Endodermal cell (in vitro differentiated cells): ENCODE results near the gene N4BP3. TPM values are rescaled to one million over a fixed set of nuclear protein-coding genes. Genes with fewer than 3 reads are reported as not detected.
A peak's percentile ranks its signal among the peaks of the same experiment; 100 is the strongest.

Experiments used
- DNase-seq: peaks from one replicate; pipeline ENCODE4 v3.0.0-alpha.2; 2017
- H3K27ac ChIP-seq: 2 replicates; pipeline ENCODE4 v1.5.1; 2013; ENCODE audit warnings: mild to moderate bottlenecking, low read depth, low read length, moderate library complexity
- H3K27me3 ChIP-seq: 2 replicates; pipeline ENCODE4 v1.6.1; 2013; ENCODE audit warnings: mild to moderate bottlenecking, low read length, moderate library complexity; ENCODE audit not compliant: insufficient read depth, control insufficient read depth, poor library complexity, severe bottlenecking
- H3K36me3 ChIP-seq: 2 replicates; pipeline ENCODE4 v1.7.0; 2013; ENCODE audit warnings: mild to moderate bottlenecking, low read length, moderate library complexity; ENCODE audit not compliant: control insufficient read depth, insufficient read depth
- H3K4me1 ChIP-seq: one replicate; pipeline ENCODE4 v1.7.0; 2013; ENCODE audit warnings: low read length; ENCODE audit not compliant: control insufficient read depth, insufficient read depth
- H3K4me3 ChIP-seq: 2 replicates; pipeline ENCODE4 v1.5.1; 2013; ENCODE audit warnings: mild to moderate bottlenecking, low read length, moderate library complexity
- H3K9ac ChIP-seq: 2 replicates; pipeline ENCODE4 v1.6.1; 2013; ENCODE audit warnings: mild to moderate bottlenecking, low read length, moderate library complexity; ENCODE audit not compliant: poor library complexity, severe bottlenecking; ENCODE audit errors: extremely low read depth
- H3K9me3 ChIP-seq: 2 replicates; pipeline ENCODE4 v1.6.1; 2013; ENCODE audit warnings: mild to moderate bottlenecking, low read length, moderate library complexity; ENCODE audit not compliant: control insufficient read depth
- H3K27ac Mint-ChIP-seq: 2 replicates; pipeline ENCODE4 v1.8.0; 2020; ENCODE audit warnings: mixed read lengths
- H3K27me3 Mint-ChIP-seq: 2 replicates; pipeline ENCODE4 v1.8.0; 2021; ENCODE audit warnings: mild to moderate bottlenecking, mixed read lengths; ENCODE audit not compliant: insufficient read depth
- H3K36me3 Mint-ChIP-seq: 2 replicates; pipeline ENCODE4 v1.8.0; 2020; ENCODE audit warnings: low read depth, mixed read lengths
- H3K4me1 Mint-ChIP-seq: 2 replicates; pipeline ENCODE4 v1.8.0; 2020; ENCODE audit warnings: mixed read lengths
- H3K4me3 Mint-ChIP-seq: 2 replicates; pipeline ENCODE4 v1.8.0; 2020; ENCODE audit warnings: mild to moderate bottlenecking, moderate library complexity, mixed read lengths
- H3K9me3 Mint-ChIP-seq: 2 replicates; pipeline ENCODE4 v1.8.0; 2020; ENCODE audit warnings: mild to moderate bottlenecking, mixed read lengths
- WGBS, 2 experiments: methylation state at CpG; one replicate each; pipeline versions ENCODE4 v1.1.5 to v1.1.7; 2013; ENCODE audit warnings: missing lambda C conversion rate in 2 of 2, mixed read lengths in 1 of 2; ENCODE audit not compliant: insufficient coverage in 1 of 2, insufficient read length in 1 of 2; 5-methylcytosine and 5-hydroxymethylcytosine counted together
- total RNA-seq, 2 donors: library from RNA; stranded (reverse); fragmentation: NEBNext Ultra II Directional in 1 of 2; extraction: Animal tissue kit (Norgen Biotek cat#: 25700) in 1 of 2; gene quantifications; 2 replicates in 1 of 2; 3 replicates in 1 of 2; pipeline ENCODE4 v1.2.1, GENCODE V29; 2021
- TF ChIP-seq, protein P1 (sequence below): fragments of 200-600 bp; sonication (generic); conservative IDR thresholded peaks from 2 replicates; pipeline ENCODE4 v1.5.0; 2021; ENCODE audit warnings: antibody characterized with exemption, mild to moderate bottlenecking

N4BP3 gene
- total RNA-seq, 2 donors from 2014 or later = 12.7 to 15.2 TPM

DNA sequence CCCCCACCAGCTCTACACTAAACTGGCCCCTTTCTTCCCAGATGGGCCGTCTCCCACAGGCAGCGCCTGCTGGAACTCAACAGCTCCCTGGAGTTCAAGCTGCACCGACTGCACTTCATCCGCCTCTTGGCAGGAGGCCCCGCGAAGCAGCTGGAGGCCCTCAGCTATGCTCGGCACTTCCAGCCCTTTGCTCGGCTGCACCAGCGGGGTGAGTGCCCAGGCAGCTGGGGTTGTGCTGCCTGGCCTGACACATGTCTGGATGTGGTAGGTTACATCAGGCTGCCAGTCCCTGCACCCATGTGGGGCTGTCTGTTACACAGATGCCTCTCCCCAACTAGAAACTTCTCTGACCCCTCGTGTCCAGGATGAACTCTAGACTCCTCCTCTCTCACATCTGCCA, 30.6 kb downstream of the N4BP3 start:
- Histone ChIP-seq H3K4me1 (no peaks in the 10 kb centered on the region), H3K36me3 (peaks cover 57% of the 10 kb centered on the region), H3K27me3 (no peaks in the 10 kb centered on the region), H3K9me3 (no peaks in the 10 kb centered on the region), H3K4me3 (no peak overlapping the region), H3K27ac (no peak overlapping the region), H3K9ac (no peak overlapping the region)
- H3K9me3 Mint-ChIP-seq = no peaks in the 10 kb centered on the region
- peaks cover 75% of the 10 kb centered on the region for H3K36me3 Mint-ChIP-seq
- TF ChIP-seq, protein P1, sequence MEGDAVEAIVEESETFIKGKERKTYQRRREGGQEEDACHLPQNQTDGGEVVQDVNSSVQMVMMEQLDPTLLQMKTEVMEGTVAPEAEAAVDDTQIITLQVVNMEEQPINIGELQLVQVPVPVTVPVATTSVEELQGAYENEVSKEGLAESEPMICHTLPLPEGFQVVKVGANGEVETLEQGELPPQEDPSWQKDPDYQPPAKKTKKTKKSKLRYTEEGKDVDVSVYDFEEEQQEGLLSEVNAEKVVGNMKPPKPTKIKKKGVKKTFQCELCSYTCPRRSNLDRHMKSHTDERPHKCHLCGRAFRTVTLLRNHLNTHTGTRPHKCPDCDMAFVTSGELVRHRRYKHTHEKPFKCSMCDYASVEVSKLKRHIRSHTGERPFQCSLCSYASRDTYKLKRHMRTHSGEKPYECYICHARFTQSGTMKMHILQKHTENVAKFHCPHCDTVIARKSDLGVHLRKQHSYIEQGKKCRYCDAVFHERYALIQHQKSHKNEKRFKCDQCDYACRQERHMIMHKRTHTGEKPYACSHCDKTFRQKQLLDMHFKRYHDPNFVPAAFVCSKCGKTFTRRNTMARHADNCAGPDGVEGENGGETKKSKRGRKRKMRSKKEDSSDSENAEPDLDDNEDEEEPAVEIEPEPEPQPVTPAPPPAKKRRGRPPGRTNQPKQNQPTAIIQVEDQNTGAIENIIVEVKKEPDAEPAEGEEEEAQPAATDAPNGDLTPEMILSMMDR = no peak
- no peaks in the 10 kb centered on the region for H3K4me1 Mint-ChIP-seq
- peak overlapping the region; percentile 48 for H3K27ac Mint-ChIP-seq
- no peak overlapping the region for H3K4me3 Mint-ChIP-seq
- no peaks in the 10 kb centered on the region for H3K27me3 Mint-ChIP-seq
- DNase-seq = no peak
- WGBS, 2 experiments = 92 to 100% methylated on average over 1 to 10 of the region's 10 CpGs

DNA sequence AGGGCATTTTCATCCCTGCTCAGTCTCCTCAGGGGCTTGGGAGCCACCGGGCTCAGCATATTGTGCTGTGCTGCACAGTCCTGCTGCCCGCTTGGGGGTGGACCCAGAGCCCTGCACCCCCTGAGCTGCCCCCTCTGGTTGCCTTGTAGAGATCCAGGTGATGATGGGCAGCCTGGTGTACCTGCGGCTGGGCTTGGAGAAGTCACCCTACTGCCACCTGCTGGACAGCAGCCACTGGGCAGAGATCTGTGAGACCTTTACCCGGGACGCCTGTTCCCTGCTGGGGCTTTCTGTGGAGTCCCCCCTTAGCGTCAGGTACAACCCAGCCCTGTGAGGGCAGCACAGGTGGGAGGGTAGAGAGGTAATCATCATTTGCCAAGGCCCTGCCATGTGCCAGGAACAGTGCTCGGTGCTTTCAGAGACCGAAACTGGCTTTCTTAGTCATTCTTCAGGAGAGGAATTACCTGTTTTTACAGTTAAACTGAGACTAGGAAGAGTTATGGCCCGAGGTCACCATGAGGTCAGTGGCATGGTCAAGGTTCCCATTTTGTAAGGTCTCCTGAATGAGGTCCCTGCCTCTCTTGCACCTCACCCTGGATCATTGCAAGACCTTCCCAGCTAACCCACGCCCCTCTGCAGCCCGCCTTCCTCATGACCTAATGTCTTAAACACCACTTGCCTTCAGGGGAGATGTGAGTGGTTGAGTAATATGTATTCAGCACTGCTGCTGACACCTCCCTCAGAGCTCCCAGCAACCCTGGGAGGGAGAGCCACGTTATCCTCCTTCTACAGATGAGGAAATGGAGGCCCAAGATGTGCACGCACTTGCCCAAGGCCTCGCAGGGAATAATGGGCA, 32.9 kb downstream of the N4BP3 start:
- H3K4me1 ChIP-seq = no peaks in the 10 kb centered on the region
- Mint-ChIP-seq H3K4me1 (no peaks in the 10 kb centered on the region), H3K4me3 (no peak overlapping the region), H3K9me3 (no peaks in the 10 kb centered on the region), H3K36me3 (peaks cover 82% of the 10 kb centered on the region), H3K27me3 (no peaks in the 10 kb centered on the region), H3K27ac (peak overlapping the region; percentile 15)
- DNase-seq = peak; percentile 96
- H3K9me3 ChIP-seq = no peaks in the 10 kb centered on the region
- no peak overlapping the region for H3K9ac ChIP-seq
- TF ChIP-seq, protein P1 = peak; percentile 94
- no peaks in the 10 kb centered on the region for H3K27me3 ChIP-seq
- peaks cover 80% of the 10 kb centered on the region for H3K36me3 ChIP-seq
- H3K4me3 ChIP-seq = no peak overlapping the region
- WGBS, 2 experiments = 73 to 87% methylated on average over 7 to 14 of the region's 14 CpGs
- H3K27ac ChIP-seq = no peak overlapping the region

DNA sequence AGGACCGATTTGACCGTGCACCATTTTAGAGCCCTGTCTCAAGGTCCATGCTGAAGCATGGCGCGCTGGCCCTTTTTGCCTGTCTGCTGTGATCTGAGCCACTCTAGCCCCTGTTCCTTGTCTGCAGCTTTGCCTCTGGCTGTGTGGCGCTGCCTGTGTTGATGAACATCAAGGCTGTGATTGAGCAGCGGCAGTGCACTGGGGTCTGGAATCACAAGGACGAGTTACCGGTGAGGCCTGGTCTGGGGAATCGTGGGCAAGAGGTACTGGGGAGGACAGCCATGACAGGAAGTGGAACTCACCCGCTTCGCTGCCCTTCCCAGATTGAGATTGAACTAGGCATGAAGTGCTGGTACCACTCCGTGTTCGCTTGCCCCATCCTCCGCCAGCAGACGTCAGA, 34.1 kb downstream of the N4BP3 start:
- H3K9ac ChIP-seq = no peak overlapping the region
- H3K4me3 Mint-ChIP-seq = no peak overlapping the region
- H3K36me3 ChIP-seq = peaks cover 77% of the 10 kb centered on the region
- no peaks in the 10 kb centered on the region for H3K9me3 ChIP-seq
- 86 to 88% methylated on average over 15 of the region's 15 CpGs for WGBS, 2 experiments
- H3K4me3 ChIP-seq = no peak overlapping the region
- DNase-seq = no peak
- TF ChIP-seq, protein P1 = no peak
- H3K36me3 Mint-ChIP-seq = peaks cover 83% of the 10 kb centered on the region
- H3K9me3 Mint-ChIP-seq = no peaks in the 10 kb centered on the region
- H3K4me1 ChIP-seq = no peaks in the 10 kb centered on the region
- no peaks in the 10 kb centered on the region for H3K27me3 ChIP-seq
- no peaks in the 10 kb centered on the region for H3K27me3 Mint-ChIP-seq
- H3K27ac Mint-ChIP-seq = no peak overlapping the region
- no peak overlapping the region for H3K27ac ChIP-seq
- H3K4me1 Mint-ChIP-seq = peaks cover 4% of the 10 kb centered on the region
